Neural cell (in vitro differentiated cells): ENCODE results near the gene GLIPR1L2. TPM values are rescaled to one million over a fixed set of nuclear protein-coding genes. Genes with fewer than 3 reads are reported as not detected.

Source experiments
- H2AFZ ChIP-seq: fragments of 200-600, 300-800 bp; sonication (generic), shearing (Covaris generic); 2 replicates; pipeline ENCODE4 v1.6.0; 2014; ENCODE audit warnings: low read depth, mild to moderate bottlenecking, antibody characterized with exemption, low read length, moderate library complexity
- H3F3A ChIP-seq: fragments of 200-600 bp; shearing (Covaris generic); 2 replicates; pipeline ENCODE4 v1.6.1; 2016; ENCODE audit warnings: mild to moderate bottlenecking, moderate library complexity, mixed read lengths, antibody characterized with exemption, low read length; ENCODE audit not compliant: insufficient read depth, poor library complexity, severe bottlenecking
- H3K27ac ChIP-seq: fragments of 200-600, 300-800 bp; sonication (generic), shearing (Covaris generic); 2 replicates; pipeline ENCODE4 v1.5.1; 2014; ENCODE audit warnings: mild to moderate bottlenecking, low read length, moderate library complexity
- H3K27me3 ChIP-seq: fragments of 300-800, 200-600 bp; sonication (generic), shearing (Covaris generic); 2 replicates; pipeline ENCODE4 v1.6.0; 2014; ENCODE audit warnings: mild to moderate bottlenecking, low read depth, low read length, moderate library complexity; ENCODE audit not compliant: insufficient read depth
- H3K36me3 ChIP-seq: fragments of 300-800, 200-600 bp; sonication (generic), shearing (Covaris generic); 2 replicates; pipeline ENCODE4 v1.5.1; 2014; ENCODE audit warnings: mild to moderate bottlenecking, antibody characterized with exemption, low read length, moderate library complexity; ENCODE audit not compliant: insufficient read depth
- H3K4me2 ChIP-seq: fragments of 300-800, 200-600 bp; sonication (generic), shearing (Covaris generic); 2 replicates; pipeline ENCODE4 v1.6.0; 2014; ENCODE audit warnings: mild to moderate bottlenecking, low read length
- H3K4me3 ChIP-seq: fragments of 300-800, 200-600 bp; sonication (generic), shearing (Covaris generic); 2 replicates; pipeline ENCODE4 v1.5.1; 2014; ENCODE audit warnings: mild to moderate bottlenecking, low read length, moderate library complexity
- H3K79me2 ChIP-seq: fragments of 200-600 bp; shearing (Covaris generic); replicated peaks from 2 replicates; pipeline ENCODE4 v1.6.0; 2014; ENCODE audit warnings: mild to moderate bottlenecking, low read length, moderate library complexity; ENCODE audit not compliant: insufficient read depth
- H3K9ac ChIP-seq: fragments of 300-800, 200-600 bp; sonication (generic), shearing (Covaris generic); 2 replicates; pipeline ENCODE4 v1.6.1; 2016; ENCODE audit warnings: mild to moderate bottlenecking, low read length, mixed read lengths
- H3K9me2 ChIP-seq: fragments of 200-600 bp; shearing (Covaris generic); 2 replicates; pipeline ENCODE4 v1.6.1; 2016; ENCODE audit warnings: mild to moderate bottlenecking, low read length, mixed read lengths; ENCODE audit not compliant: insufficient read depth
- H3K9me3 ChIP-seq: fragments of 200-600, 300-800 bp; sonication (generic), shearing (Covaris generic); 2 replicates; pipeline ENCODE4 v1.6.1; 2016; ENCODE audit warnings: mild to moderate bottlenecking, mixed run types, low read length, moderate library complexity, mixed read lengths
- H4K20me1 ChIP-seq: fragments of 200-600 bp; shearing (Covaris generic); 2 replicates; pipeline ENCODE4 v1.6.1; 2016; ENCODE audit warnings: mild to moderate bottlenecking, mixed run types; ENCODE audit not compliant: insufficient read depth
- EP300 ChIP-seq: fragments of 450-650 bp; conservative IDR thresholded peaks from 2 replicates; pipeline ENCODE4 v1.6.1; 2014; ENCODE audit warnings: antibody characterized with exemption, mild to moderate bottlenecking, moderate library complexity; ENCODE audit not compliant: poor library complexity, severe bottlenecking
- EZH2 ChIP-seq: fragments of 200-600, 300-800 bp; shearing (Covaris generic), sonication (generic); IDR thresholded peaks from 2 replicates; pipeline ENCODE4 v1.6.1; 2014; ENCODE audit warnings: antibody characterized with exemption, low read length, borderline replicate concordance, mild to moderate bottlenecking; ENCODE audit not compliant: insufficient read depth, poor library complexity, severe bottlenecking
- MXI1 ChIP-seq: fragments of 450-650 bp; conservative IDR thresholded peaks from 2 replicates; pipeline ENCODE4 v1.6.1; 2014; ENCODE audit warnings: antibody characterized with exemption, mild to moderate bottlenecking; ENCODE audit not compliant: poor library complexity, severe bottlenecking
- POLR2AphosphoS5 ChIP-seq: IDR thresholded peaks from 2 replicates; pipeline ENCODE4 v1.6.1; 2012
- RAD21 ChIP-seq: fragments of 450-650 bp; conservative IDR thresholded peaks from 2 replicates; pipeline ENCODE4 v1.6.1; 2014; ENCODE audit warnings: antibody characterized with exemption, mild to moderate bottlenecking, moderate library complexity
- SMC3 ChIP-seq: fragments of 450-650 bp; conservative IDR thresholded peaks from 2 replicates; pipeline ENCODE4 v1.6.1; 2014; ENCODE audit warnings: antibody characterized with exemption, mild to moderate bottlenecking, moderate library complexity; ENCODE audit not compliant: poor library complexity
- TAF1 ChIP-seq: IDR thresholded peaks from 2 replicates; pipeline ENCODE4 v1.6.1; 2012; ENCODE audit warnings: low read depth
- polyA plus RNA-seq: library from polyadenylated mRNA; depleted of rRNA; stranded (reverse); fragments of >200 nt; gene quantifications from 2 replicates; pipeline ENCODE4 v1.2.3, GENCODE V29; 2014
- TF ChIP-seq, protein P1 (sequence below): IDR thresholded peaks from 2 replicates; pipeline ENCODE4 v1.6.1; 2012; ENCODE audit warnings: borderline replicate concordance
- TF ChIP-seq, protein P2 (sequence below): fragments of 450-650 bp; IDR thresholded peaks from 2 replicates; pipeline ENCODE4 v1.5.1; 2014; ENCODE audit warnings: antibody characterized with exemption, mild to moderate bottlenecking, moderate library complexity; ENCODE audit not compliant: poor library complexity, severe bottlenecking

The GLIPR1L2 gene
- polyA plus RNA-seq, 1 donor from 2014 or later, result 0.89 TPM

DNA sequence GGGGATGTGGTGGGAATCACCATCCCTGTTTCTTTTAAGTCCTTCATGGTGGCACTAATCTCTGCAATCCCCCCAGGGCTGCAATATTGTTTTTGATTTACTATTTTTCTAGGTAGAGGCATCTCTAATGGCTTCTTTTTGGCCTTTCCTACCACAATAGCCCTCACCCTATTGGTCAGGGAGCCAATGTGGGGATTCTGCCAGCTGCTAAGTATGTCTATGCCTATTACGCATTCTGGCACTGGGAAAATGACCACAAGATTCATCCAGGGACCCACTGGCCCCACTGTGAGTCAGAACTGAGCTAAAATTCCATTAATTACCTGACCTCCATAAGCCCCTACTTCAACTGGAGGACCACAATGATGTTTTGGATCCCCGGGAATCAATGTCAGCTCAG is 15.9 kb upstream of the GLIPR1L2 start:
- no peak overlapping the region for H3K4me2 ChIP-seq
- no peak overlapping the region for H2AFZ ChIP-seq
- H3K9me3 ChIP-seq, result no peaks in the 10 kb centered on the region
- H3K27me3 ChIP-seq, result no peaks in the 10 kb centered on the region
- no peak overlapping the region for H3K4me3 ChIP-seq
- no peak for TF ChIP-seq EP300
- no peak for TF ChIP-seq RAD21
- no peak for TF ChIP-seq POLR2AphosphoS5
- H3K36me3 ChIP-seq, result no peaks in the 10 kb centered on the region
- H3K79me2 ChIP-seq, result no peaks in the 10 kb centered on the region
- no peak overlapping the region for H3K27ac ChIP-seq
- no peak overlapping the region for H3K9ac ChIP-seq
- H4K20me1 ChIP-seq, result no peaks in the 10 kb centered on the region
- H3F3A ChIP-seq, result no peaks in the 10 kb centered on the region
- no peaks in the 10 kb centered on the region for H3K9me2 ChIP-seq

- H2AFZ ChIP-seq, result no peak overlapping the region
- H3K79me2 ChIP-seq, result no peaks in the 10 kb centered on the region
- no peaks in the 10 kb centered on the region for H3K9me3 ChIP-seq
- H3F3A ChIP-seq, result no peaks in the 10 kb centered on the region
- no peaks in the 10 kb centered on the region for H3K36me3 ChIP-seq
- H3K4me3 ChIP-seq, result no peak overlapping the region
- H3K9me2 ChIP-seq, result no peaks in the 10 kb centered on the region
- no peak overlapping the region for H3K9ac ChIP-seq
- no peak overlapping the region for H3K4me2 ChIP-seq
- H3K27me3 ChIP-seq, result no peaks in the 10 kb centered on the region
- H3K27ac ChIP-seq, result no peak overlapping the region
- no peaks in the 10 kb centered on the region for H4K20me1 ChIP-seq
- TF ChIP-seq POLR2AphosphoS5, result no peak
- no peak for TF ChIP-seq RAD21
- no peak for TF ChIP-seq MXI1
- TF ChIP-seq, protein P1, sequence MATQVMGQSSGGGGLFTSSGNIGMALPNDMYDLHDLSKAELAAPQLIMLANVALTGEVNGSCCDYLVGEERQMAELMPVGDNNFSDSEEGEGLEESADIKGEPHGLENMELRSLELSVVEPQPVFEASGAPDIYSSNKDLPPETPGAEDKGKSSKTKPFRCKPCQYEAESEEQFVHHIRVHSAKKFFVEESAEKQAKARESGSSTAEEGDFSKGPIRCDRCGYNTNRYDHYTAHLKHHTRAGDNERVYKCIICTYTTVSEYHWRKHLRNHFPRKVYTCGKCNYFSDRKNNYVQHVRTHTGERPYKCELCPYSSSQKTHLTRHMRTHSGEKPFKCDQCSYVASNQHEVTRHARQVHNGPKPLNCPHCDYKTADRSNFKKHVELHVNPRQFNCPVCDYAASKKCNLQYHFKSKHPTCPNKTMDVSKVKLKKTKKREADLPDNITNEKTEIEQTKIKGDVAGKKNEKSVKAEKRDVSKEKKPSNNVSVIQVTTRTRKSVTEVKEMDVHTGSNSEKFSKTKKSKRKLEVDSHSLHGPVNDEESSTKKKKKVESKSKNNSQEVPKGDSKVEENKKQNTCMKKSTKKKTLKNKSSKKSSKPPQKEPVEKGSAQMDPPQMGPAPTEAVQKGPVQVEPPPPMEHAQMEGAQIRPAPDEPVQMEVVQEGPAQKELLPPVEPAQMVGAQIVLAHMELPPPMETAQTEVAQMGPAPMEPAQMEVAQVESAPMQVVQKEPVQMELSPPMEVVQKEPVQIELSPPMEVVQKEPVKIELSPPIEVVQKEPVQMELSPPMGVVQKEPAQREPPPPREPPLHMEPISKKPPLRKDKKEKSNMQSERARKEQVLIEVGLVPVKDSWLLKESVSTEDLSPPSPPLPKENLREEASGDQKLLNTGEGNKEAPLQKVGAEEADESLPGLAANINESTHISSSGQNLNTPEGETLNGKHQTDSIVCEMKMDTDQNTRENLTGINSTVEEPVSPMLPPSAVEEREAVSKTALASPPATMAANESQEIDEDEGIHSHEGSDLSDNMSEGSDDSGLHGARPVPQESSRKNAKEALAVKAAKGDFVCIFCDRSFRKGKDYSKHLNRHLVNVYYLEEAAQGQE, result no peak
- no peak for TF ChIP-seq TAF1
- TF ChIP-seq SMC3, result no peak
- TF ChIP-seq EP300, result no peak
- TF ChIP-seq, protein P2, sequence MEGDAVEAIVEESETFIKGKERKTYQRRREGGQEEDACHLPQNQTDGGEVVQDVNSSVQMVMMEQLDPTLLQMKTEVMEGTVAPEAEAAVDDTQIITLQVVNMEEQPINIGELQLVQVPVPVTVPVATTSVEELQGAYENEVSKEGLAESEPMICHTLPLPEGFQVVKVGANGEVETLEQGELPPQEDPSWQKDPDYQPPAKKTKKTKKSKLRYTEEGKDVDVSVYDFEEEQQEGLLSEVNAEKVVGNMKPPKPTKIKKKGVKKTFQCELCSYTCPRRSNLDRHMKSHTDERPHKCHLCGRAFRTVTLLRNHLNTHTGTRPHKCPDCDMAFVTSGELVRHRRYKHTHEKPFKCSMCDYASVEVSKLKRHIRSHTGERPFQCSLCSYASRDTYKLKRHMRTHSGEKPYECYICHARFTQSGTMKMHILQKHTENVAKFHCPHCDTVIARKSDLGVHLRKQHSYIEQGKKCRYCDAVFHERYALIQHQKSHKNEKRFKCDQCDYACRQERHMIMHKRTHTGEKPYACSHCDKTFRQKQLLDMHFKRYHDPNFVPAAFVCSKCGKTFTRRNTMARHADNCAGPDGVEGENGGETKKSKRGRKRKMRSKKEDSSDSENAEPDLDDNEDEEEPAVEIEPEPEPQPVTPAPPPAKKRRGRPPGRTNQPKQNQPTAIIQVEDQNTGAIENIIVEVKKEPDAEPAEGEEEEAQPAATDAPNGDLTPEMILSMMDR, result no peak
- no peak for TF ChIP-seq EZH2
These were observed 12.5 kb upstream of the GLIPR1L2 start for GRCh38 chr12:75378354-75378753.

DNA sequence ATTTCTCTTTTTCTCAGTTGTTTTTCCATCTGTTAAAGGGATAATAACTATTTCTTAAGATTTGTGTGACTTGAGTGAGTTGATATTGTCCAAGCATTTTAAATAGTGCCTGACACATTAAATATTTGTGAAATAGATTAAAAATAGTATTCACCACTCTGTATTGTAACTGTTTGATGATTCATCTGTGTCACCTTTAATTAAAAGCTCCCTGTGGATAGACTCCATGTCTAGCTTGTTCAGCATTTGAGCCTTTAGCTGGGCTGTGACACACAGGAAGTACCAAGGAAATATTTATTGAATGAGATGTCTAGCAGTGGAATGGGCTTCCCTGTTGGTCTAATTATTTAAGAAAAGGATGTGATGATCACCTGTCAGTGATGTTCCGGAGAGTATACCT is 1.8 kb upstream of the GLIPR1L2 start:
- H3K9ac ChIP-seq, result no peak overlapping the region

More for the DNA sequence above, 1.8 kb upstream of the GLIPR1L2 start:
- H3K27ac ChIP-seq, result no peak overlapping the region
- TF ChIP-seq MXI1 (no peak), TAF1 (no peak), EP300 (no peak), EZH2 (no peak), SMC3 (no peak), RAD21 (no peak), POLR2AphosphoS5 (no peak)
- TF ChIP-seq, protein P2, result no peak
- TF ChIP-seq, protein P1, result no peak
- H3F3A ChIP-seq, result no peaks in the 10 kb centered on the region
- H3K9me2 ChIP-seq, result no peaks in the 10 kb centered on the region
- no peak overlapping the region for H2AFZ ChIP-seq
- no peak overlapping the region for H3K4me2 ChIP-seq
- H4K20me1 ChIP-seq, result no peaks in the 10 kb centered on the region
- H3K36me3 ChIP-seq, result no peaks in the 10 kb centered on the region
- H3K27me3 ChIP-seq, result no peaks in the 10 kb centered on the region
- H3K79me2 ChIP-seq, result no peaks in the 10 kb centered on the region
- no peaks in the 10 kb centered on the region for H3K9me3 ChIP-seq
- no peak overlapping the region for H3K4me3 ChIP-seq
